ENCODE results near the gene C11orf97.
"Not testable (repeated sequence)": the region's sequence is repeated elsewhere in the genome, so short reads cannot be mapped to it uniquely, and the experiment has no call there.

C11orf97 gene

DNA sequence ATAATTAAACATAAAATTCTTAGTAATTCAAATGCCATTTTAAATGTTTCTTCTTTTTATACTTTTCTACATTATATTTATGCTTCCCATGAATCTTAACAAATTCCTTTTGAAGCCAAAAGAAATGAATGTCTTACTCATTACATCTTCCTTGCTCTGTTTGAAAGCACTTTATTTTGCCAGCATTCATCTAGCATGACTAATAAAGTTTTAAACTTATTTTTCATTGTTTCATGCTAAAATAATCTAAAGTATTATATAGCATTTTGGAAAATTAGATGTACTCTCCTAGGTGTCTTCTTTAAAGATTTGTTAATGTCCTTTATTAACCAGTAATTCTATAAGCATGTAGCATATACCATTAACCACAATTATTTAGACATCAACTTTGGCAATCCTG is 45.2 kb downstream of the C11orf97 start:
- DNase-seq: no peak

GRCh38 chr11:94557992-94558391 is 45.7 kb downstream of the C11orf97 start:
- no peak for DNase-seq

GRCh38 chr11:94558468-94558867 is 46.2 kb downstream of the C11orf97 start:
- DNase-seq: no peak

DNA sequence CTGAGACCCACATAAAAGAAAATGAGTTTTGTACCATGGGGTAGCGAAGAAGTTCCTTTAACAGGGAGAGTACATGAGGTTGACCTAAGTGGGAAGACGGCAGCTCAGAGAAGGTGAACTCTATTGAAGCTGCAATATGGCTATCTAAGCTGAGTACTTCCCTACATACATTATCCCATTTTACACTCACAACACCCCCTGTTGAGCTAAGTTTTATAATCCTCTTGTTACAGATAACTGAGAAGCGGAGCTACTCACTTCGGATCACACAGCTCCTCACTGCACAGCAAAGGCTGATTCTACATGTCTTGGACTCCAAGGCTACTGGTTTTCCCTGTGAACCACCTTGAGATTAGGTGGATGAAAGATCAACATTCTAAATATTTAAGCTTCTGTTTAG is 46.7 kb downstream of the C11orf97 start:
- no peak for DNase-seq

DNA sequence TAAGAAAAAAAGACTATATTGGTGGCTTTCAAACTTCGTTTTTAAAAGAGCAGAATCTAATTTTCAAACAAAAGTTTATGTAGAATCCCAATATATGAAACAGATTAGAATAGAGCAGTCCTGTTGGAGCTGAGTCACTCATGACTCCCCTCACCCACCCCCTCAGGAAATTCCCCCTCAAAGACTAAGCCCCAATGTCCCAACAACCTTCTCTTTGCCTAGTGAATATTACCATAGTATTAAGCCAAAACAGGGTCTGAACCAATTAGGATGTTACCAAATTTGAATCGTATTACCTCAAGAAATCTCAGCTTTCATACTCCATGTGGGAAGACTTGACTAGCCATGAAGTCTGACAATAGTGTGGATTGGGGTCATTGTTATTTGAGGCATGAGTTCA is 47.1 kb downstream of the C11orf97 start:
- no peak for DNase-seq

DNA sequence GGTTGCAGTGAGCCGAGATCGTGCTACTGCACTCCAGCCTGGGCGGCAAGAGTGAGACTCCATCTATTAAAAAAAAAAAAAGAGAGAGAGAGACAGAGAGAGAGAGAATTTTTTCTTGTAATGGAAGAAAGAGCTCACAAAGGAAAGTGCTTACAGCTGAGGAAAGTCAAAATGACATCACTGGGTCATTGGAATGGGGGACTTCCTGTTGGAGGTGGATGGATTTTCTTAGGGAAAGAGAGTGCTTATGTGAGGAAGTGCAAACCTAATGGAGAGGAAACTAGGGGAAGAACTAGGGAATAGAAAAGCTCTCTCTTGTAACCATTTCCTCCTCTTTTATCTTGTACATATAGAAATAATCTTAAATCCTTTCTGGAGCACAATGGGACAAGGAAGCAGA is 48.6 kb downstream of the C11orf97 start:
- no peak for DNase-seq

DNA sequence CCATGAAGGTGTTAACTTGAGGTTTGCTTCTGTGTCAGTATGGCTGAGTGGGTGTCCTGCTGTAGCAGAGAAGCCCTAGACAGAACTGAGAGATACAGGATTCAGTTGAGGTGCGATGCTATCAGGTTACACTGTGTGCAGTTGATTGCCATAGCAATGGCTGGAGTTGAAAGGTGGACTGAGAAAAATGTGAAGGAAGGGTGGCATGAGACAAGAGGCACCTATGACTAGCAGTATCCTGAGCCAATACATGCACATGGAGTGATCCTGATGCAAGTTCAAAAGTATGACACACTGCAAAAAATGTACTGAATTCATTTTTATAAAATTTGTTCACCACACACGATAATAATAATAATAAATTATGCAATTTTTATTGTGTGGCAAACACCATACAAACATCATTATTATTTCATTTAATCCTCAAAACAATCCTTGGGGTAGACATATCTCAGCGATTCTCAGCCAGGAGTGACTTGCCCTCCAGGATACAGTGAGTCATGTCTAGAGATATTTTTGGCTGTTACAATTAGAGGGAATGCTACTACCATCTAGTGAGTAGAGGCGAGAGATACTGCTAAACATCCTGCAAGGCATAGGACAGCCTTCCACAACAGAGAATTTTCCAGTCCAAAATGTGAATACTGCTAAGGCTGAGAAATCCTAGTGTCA is 51.1 kb downstream of the C11orf97 start:
- no peak for DNase-seq

- DNase-seq: no peak
Observed at GRCh38 chr11:94563848-94564467, 51.7 kb downstream of the C11orf97 start.

- DNase-seq: no peak
Observed at GRCh38 chr11:94567181-94567670, 55.0 kb downstream of the C11orf97 start, which contains the start of gene PIWIL4. Gene PIWIL4 (plus strand): TSS chr11:94567368. CDS start chr11:94567519, 151 bp downstream.

DNA sequence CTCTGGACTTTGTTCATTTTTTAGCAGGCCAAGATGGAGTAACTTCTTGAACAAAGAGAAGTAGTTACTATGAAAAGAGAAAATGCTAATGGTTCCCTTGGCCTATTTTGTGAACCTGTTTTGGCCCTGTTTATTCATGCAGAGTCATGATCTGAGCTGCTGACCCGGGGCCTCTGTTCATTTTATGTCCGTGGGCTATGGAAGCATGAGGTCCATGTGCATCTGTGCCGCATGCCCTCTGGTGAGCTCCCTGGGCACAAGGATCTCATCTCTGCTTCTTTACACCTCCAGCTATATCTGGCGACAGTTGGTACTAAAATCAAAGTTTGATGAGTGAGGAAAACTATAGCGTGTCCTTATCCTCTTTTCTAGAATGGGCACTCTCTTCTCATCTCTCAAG is 55.9 kb downstream of the C11orf97 start:
- no peak for DNase-seq

GRCh38 chr11:94568717-94569116 is 56.5 kb downstream of the C11orf97 start:
- no peak for DNase-seq

- not testable (repeated sequence) for DNase-seq
Observed at GRCh38 chr11:94572975-94573374, 60.7 kb downstream of the C11orf97 start.

- DNase-seq: no peak
Observed at GRCh38 chr11:94574193-94574961, 62.1 kb downstream of the C11orf97 start.

- DNase-seq: no peak
Observed at GRCh38 chr11:94576306-94576705, 64.0 kb downstream of the C11orf97 start.

DNA sequence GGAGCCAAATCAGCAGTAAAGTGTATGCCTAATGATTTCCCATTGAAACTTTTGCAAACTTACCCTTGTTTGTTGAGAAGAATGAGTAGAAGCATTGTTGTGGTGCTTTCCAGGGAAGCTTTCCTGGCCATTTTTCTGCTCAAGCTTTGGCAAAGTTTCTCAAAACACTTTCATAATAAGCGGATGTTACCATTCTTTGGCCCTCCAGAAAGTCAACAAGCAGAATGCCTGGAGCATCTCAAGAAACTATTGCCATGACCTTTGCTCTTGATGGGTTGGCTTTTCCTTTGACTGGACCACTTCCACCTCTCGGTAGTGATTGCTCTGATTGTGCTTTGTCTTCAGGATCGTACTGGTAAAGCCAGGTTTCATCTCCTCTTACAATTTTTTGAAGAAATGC is 65.6 kb downstream of the C11orf97 start:
- no peak for DNase-seq
